VCaP (cell line): Measurements from ENCODE around the gene RTP1.

Experiments used
- H3K27ac ChIP-seq: fragments of 450-650 bp; 2 replicates; pipeline ENCODE4 v1.5.1; 2017
- TF ChIP-seq, protein P1 (sequence below): fragments of 450-650 bp; conservative IDR thresholded peaks from 2 replicates; pipeline ENCODE4 v1.5.1; 2017; ENCODE audit warnings: mild to moderate bottlenecking, moderate library complexity

The RTP1 gene

DNA sequence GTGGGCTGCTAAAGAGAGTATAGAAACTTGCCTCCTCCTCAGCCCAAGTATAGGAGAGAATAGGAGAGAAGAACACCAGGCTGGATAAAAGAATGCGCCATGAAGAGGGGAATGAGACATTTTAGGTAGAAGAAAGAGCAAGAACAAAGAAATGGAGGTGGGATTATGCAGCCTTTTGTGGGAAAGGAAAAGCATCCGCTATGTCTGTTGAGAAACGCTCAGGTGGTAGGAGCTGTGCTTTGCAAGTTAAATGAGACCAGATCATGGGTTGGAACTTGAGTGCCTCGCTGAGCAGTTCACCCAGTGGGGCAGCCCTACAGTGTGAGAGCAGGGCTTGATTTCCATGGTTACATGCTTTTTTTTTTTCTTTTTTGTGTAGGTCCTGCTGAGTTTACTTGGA is 11.5 kb upstream of the RTP1 start:
- H3K27ac ChIP-seq = no peak overlapping the region
- TF ChIP-seq, protein P1, sequence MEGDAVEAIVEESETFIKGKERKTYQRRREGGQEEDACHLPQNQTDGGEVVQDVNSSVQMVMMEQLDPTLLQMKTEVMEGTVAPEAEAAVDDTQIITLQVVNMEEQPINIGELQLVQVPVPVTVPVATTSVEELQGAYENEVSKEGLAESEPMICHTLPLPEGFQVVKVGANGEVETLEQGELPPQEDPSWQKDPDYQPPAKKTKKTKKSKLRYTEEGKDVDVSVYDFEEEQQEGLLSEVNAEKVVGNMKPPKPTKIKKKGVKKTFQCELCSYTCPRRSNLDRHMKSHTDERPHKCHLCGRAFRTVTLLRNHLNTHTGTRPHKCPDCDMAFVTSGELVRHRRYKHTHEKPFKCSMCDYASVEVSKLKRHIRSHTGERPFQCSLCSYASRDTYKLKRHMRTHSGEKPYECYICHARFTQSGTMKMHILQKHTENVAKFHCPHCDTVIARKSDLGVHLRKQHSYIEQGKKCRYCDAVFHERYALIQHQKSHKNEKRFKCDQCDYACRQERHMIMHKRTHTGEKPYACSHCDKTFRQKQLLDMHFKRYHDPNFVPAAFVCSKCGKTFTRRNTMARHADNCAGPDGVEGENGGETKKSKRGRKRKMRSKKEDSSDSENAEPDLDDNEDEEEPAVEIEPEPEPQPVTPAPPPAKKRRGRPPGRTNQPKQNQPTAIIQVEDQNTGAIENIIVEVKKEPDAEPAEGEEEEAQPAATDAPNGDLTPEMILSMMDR = no peak

- TF ChIP-seq, protein P1 = no peak
- no peak overlapping the region for H3K27ac ChIP-seq
Observed at GRCh38 chr3:187186375-187186774, 10.9 kb upstream of the RTP1 start.

DNA sequence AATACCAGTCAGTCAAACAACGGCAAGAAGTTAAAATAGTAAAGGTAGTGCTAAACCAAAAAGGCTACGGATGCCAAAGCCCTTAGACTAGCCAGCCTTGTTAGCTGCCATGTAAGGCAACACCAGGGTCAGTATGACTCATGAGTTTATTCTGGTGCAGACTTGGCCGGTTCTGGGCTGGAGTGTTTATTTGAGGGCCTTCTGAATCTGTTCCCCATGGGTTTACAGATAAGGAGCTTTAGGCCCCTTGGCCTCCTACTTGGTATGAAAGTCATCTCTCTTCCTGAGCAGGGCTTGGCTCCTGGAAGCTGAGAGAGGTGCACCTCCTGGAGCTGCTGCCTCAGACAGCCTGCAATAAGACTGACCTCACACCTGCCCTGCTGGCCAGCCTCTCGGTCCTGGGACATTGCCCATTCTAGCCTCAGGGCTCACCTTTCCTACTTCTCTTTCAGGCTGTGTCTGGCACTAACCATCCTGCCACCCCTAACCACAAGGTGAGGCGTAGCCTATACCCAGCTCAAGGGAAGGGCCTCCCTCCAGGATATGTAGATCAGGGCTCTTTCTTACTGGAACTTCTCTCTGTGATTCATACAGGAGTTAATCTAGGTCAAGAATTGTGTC is 10.4 kb upstream of the RTP1 start:
- no peak overlapping the region for H3K27ac ChIP-seq
- TF ChIP-seq, protein P1 = no peak

DNA sequence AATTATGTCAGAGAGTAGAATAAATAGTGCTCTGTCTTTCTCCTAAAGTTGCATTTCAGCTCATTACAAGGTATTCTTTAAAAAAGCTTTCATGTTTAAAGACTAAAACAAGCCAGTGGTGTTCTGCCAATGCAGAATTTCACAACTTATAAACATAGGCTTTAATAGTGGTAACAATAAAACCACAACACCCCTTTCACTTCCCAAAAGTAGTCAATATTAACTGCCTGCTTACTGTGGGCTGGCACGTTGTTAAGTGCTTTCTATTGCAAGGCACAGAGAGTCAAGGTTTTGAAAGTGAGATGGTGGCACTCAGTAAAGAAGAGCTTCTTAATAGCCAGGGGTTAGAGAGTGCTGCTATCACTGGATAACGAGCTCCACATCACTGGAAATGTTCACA is 8.4 kb upstream of the RTP1 start:
- no peak overlapping the region for H3K27ac ChIP-seq
- TF ChIP-seq, protein P1 = no peak

- H3K27ac ChIP-seq = no peak overlapping the region
- TF ChIP-seq, protein P1 = no peak
Observed at GRCh38 chr3:187191271-187191670, 6.0 kb upstream of the RTP1 start.

DNA sequence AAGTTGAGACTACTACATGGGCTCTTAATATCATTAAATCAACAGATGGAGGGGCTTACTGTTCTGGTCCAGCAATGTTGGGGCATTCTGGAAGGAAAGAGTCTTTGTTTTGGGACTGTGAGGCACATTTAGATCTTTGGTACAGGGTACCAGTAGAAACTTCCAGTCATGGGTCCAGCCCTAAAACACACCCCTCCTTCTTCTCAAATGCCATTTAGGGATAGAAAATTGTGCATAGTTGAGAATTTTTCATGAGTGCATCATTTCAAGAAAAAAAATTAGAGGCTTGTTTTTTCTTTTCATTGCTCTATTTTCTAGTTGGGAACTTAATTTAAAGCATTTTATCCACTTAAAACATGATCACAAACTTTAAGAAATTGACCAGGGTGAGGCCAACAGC is 4.1 kb upstream of the RTP1 start:
- TF ChIP-seq, protein P1 = no peak
- H3K27ac ChIP-seq = no peak overlapping the region

DNA sequence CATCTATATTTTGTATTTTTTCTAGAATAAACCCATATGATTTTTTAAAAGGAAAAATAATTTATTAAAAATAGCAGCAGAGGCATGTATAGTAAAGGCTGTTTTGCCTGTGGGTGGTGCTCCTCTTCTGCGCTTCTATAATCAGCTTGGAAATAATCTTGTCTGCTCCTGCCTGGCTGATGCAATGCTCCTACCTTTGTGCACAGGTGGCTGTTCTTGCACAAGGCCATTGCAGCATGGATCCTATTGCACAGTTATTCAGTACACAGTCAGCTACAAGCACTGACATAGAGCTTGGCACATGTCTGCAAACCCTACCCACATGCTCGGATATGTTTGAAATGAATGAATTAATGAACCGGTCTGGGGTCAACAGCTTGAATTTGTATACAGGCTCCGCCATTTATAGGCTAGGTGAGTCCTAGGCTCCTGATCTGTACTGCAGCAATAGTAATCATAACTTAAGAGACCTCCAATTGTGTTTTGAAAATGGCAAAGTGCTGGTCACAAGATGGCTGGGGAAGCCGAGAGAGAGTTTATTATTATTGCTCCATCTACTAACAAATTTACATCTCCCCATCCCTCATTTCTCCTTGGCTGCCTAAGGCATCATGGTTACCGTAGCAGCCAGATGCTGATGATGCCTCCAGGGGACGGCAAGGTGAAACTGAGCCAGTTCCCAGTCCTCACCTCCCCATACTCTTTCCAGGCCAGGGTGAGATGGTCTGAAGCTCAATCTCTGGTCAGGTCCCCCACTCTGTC is 532 bp upstream of the RTP1 start:
- TF ChIP-seq, protein P1 = no peak
- no peak overlapping the region for H3K27ac ChIP-seq
